SK-N-MC (cell line): ENCODE data around the gene DCST2.

ENCODE experiments used
- DNase-seq: peaks from one replicate; pipeline ENCODE4 v3.0.0-alpha.2; 2011; ENCODE audit warnings: low read depth, low spot score
- H3K27ac ChIP-seq: fragments of 200-600 bp; sonication (generic); 2 replicates; pipeline ENCODE4 v1.5.1; 2016; ENCODE audit warnings: mixed run types
- H3K36me3 ChIP-seq: fragments of 200-600 bp; sonication (generic); 2 replicates; pipeline ENCODE4 v1.6.1; 2017; ENCODE audit warnings: antibody characterized with exemption, low read length, mixed read lengths; ENCODE audit not compliant: insufficient read depth
- H3K4me3 ChIP-seq: fragments of 200-600 bp; sonication (generic); 2 replicates; pipeline ENCODE4 v1.5.1; 2016
- H3K9ac ChIP-seq: fragments of 200-600 bp; sonication (generic); 2 replicates; pipeline ENCODE4 v1.8.0; 2017; ENCODE audit warnings: mixed run types, mixed read lengths; ENCODE audit not compliant: insufficient read length
- H3K9me3 ChIP-seq: fragments of 200-600 bp; sonication (generic); 2 replicates; pipeline ENCODE4 v1.6.1; 2017; ENCODE audit warnings: low read depth, mild to moderate bottlenecking, antibody characterized with exemption, low read length, moderate library complexity, mixed read lengths
- EZH2 ChIP-seq: fragments of 200-600 bp; sonication (generic); IDR thresholded peaks from one replicate; pipeline ENCODE4 v1.6.1; 2017; ENCODE audit warnings: antibody characterized with exemption
- FOXP2 ChIP-seq: optimal IDR thresholded peaks from 2 replicates; pipeline ENCODE3; 2011; ENCODE audit warnings: mild to moderate bottlenecking, moderate library complexity; ENCODE audit not compliant: insufficient read depth; ENCODE audit errors: extremely low read length, control extremely low read depth
- POLR2AphosphoS5 ChIP-seq: IDR thresholded peaks from 2 replicates; pipeline ENCODE4 v1.6.1; 2012; ENCODE audit warnings: mild to moderate bottlenecking, low read depth, low read length, borderline replicate concordance

The DCST2 gene

GRCh38 chr1:155017946-155018316, 15.7 kb downstream of the DCST2 start:
- no peaks in the 10 kb centered on the region for H3K9me3 ChIP-seq
- peaks cover 10% of the 10 kb centered on the region; the same call in 1 of the 2 replicates for H3K36me3 ChIP-seq
- DNase-seq: no peak
- H3K27ac ChIP-seq: no peak overlapping the region
- peak overlapping the region; percentile 67 for H3K9ac ChIP-seq
- H3K4me3 ChIP-seq: peak overlapping the region; percentile 83
- no peak for TF ChIP-seq POLR2AphosphoS5
- TF ChIP-seq FOXP2: no peak
- TF ChIP-seq EZH2: no peak

GRCh38 chr1:155017041-155017945, 16.3 kb downstream of the DCST2 start:
- TF ChIP-seq POLR2AphosphoS5: peak; percentile 70; the same call in 1 of the 2 replicates
- no peak for TF ChIP-seq EZH2
- no peaks in the 10 kb centered on the region for H3K9me3 ChIP-seq
- peak overlapping the region; percentile 66 for H3K27ac ChIP-seq
- H3K36me3 ChIP-seq: peaks cover 10% of the 10 kb centered on the region; the same call in 1 of the 2 replicates
- DNase-seq: no peak
- H3K9ac ChIP-seq: peak overlapping the region; percentile 67
- peak overlapping the region; percentile 83 for H3K4me3 ChIP-seq

DNA sequence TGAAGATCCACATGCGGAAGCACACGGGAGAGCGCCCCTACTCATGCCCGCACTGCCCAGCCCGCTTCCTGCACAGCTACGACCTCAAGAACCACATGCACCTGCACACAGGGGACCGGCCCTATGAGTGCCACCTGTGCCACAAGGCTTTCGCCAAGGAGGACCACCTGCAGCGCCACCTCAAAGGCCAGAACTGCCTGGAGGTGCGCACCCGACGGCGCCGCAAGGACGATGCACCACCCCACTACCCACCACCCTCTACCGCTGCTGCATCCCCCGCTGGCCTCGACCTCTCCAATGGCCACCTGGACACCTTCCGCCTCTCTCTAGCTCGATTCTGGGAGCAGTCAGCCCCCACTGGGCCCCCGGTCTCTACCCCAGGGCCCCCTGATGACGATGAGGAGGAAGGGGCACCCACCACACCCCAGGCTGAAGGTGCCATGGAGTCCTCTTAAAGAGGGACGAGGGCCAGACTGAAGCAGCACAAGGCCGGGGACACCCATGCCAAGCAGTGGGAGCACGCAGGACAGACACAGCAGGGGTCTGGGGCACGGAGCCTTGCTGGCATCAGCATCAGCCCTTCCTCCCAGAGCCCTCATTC, 17.2 kb downstream of the DCST2 start:
- Histone ChIP-seq H3K4me3 (peak overlapping the region; percentile 83), H3K9ac (no peak overlapping the region), H3K36me3 (peaks cover 10% of the 10 kb centered on the region; the same call in 1 of the 2 replicates), H3K9me3 (no peaks in the 10 kb centered on the region), H3K27ac (peak overlapping the region; percentile 66)
- no peak for DNase-seq
- TF ChIP-seq POLR2AphosphoS5 (no peak), FOXP2 (no peak), EZH2 (no peak)

DNA sequence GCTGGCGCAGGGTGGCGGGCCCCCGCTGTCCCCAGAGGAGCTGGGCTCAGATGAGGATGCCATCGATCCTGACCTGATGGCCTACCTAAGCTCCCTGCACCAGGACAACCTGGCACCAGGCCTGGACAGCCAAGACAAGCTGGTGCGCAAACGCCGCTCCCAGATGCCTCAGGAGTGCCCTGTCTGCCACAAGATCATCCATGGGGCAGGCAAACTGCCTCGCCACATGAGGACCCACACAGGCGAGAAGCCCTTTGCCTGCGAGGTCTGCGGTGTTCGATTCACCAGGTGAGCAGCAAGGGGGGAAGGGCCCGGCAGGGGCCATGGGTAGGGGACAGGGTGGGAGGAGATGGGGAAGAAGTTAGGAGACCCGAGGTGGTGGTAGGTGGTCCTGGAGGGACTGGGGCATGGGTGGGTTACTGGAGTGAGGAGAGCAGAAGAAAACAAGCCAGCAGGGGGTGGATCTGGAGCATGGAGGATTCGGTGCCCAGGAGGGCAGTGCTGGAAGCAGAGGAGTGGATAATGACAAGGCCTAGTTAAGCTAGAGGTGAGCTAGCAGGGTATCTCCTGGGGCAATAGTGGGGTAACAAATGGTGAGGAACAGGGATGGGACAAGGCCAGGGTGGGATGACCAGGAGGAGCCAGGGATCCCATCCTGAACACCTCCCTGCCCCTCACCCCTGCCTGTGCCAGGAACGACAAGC, 17.9 kb downstream of the DCST2 start:
- Histone ChIP-seq H3K36me3 (peaks cover 10% of the 10 kb centered on the region; the same call in 1 of the 2 replicates), H3K4me3 (no peak overlapping the region), H3K9me3 (no peaks in the 10 kb centered on the region), H3K9ac (no peak overlapping the region), H3K27ac (peak overlapping the region; percentile 21; the same call in 1 of the 2 replicates)
- TF ChIP-seq FOXP2: no peak
- no peak for TF ChIP-seq EZH2
- no peak for TF ChIP-seq POLR2AphosphoS5
- DNase-seq: no peak

GRCh38 chr1:155014709-155015508, 18.7 kb downstream of the DCST2 start:
- no peak overlapping the region for H3K9ac ChIP-seq
- H3K36me3 ChIP-seq: peaks cover 10% of the 10 kb centered on the region; the same call in 1 of the 2 replicates
- H3K4me3 ChIP-seq: no peak overlapping the region
- no peak for DNase-seq
- H3K9me3 ChIP-seq: no peaks in the 10 kb centered on the region
- no peak for TF ChIP-seq EZH2
- TF ChIP-seq POLR2AphosphoS5: no peak
- no peak for TF ChIP-seq FOXP2
- no peak overlapping the region for H3K27ac ChIP-seq

DNA sequence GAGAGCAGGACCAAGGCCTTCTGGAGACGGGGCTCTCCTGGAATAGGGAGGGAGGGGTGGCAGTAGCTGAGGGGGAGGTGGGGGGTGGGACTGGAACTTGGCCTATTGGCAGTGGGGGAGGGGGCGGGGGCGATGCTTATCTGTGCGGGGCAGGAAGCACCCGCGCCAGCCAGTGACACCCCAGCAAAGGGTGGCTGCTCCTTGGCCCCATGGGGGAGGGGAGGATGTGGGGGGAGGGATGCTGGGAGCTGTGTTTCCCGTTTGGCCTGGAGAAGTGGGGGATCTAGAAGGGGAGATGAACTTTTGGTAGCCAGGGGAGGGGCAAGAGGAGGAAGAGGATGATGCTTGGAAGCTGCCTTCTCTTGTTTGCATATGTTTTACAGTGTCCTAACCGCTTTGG, 19.9 kb downstream of the DCST2 start:
- Histone ChIP-seq H3K36me3 (peaks cover 10% of the 10 kb centered on the region; the same call in 1 of the 2 replicates), H3K9ac (no peak overlapping the region), H3K9me3 (no peaks in the 10 kb centered on the region), H3K27ac (no peak overlapping the region), H3K4me3 (no peak overlapping the region)
- DNase-seq: no peak
- TF ChIP-seq EZH2: no peak

GRCh38 chr1:155012776-155013602, 20.6 kb downstream of the DCST2 start:
- TF ChIP-seq FOXP2: no peak
- TF ChIP-seq POLR2AphosphoS5: no peak
- no peak for TF ChIP-seq EZH2
- peaks cover 10% of the 10 kb centered on the region; the same call in 1 of the 2 replicates for H3K36me3 ChIP-seq
- H3K9ac ChIP-seq: no peak overlapping the region
- no peak overlapping the region for H3K4me3 ChIP-seq
- peak overlapping the region; percentile 54; the same call in 1 of the 2 replicates for H3K27ac ChIP-seq
- H3K9me3 ChIP-seq: no peaks in the 10 kb centered on the region
- no peak for DNase-seq
